Measurements from ENCODE around the gene CD52.

CD52 gene

DNA sequence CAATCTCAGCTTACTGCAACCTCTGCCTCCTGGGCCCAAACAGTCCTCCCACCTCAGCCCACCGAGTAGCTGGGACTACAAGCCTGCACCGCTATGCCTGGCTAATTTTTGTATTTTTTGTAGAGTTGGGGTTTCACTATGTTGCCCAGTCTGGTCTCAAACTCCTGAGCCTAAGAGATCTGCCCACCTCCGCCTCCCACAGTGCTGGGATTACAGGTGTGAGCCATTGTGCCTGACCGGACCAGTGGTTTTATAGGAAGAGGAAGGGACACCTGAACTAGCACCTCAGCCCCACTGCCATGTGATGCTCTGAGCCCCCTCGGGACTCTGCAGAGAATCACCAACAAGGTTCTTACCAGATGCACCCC, 32.1 kb downstream of the CD52 start:
- Mint-ChIP-seq H3K27me3 (no peaks in the 10 kb centered on the region), H3K36me3 (ENCODE audit: low read depth) (no peaks in the 10 kb centered on the region), H3K4me3 (no peak overlapping the region), H3K27ac (no peak overlapping the region), H3K9me3 (no peaks in the 10 kb centered on the region), H3K4me1 (ENCODE audit: low read depth) (no peaks in the 10 kb centered on the region)

DNA sequence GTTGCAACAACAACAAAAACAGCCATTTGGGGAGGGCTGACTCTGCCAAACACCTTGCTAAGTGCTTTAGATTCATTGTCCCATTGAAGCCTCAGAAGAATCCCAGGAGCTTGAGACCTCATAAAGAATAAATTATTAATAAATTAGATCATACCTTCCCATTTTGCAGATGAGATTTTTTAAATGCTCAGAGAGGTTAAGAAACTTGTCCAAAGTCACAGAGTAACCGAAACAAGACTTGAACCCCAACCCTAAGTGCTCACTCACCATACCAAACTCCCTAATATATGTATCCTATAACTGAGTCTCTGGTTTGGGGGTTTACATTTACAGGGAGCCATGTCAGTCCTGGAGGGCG, 32.6 kb downstream of the CD52 start:
- Mint-ChIP-seq H3K27me3 (no peaks in the 10 kb centered on the region), H3K4me3 (no peak overlapping the region), H3K4me1 (ENCODE audit: low read depth) (no peaks in the 10 kb centered on the region), H3K27ac (no peak overlapping the region), H3K36me3 (ENCODE audit: low read depth) (no peaks in the 10 kb centered on the region), H3K9me3 (no peaks in the 10 kb centered on the region)

DNA sequence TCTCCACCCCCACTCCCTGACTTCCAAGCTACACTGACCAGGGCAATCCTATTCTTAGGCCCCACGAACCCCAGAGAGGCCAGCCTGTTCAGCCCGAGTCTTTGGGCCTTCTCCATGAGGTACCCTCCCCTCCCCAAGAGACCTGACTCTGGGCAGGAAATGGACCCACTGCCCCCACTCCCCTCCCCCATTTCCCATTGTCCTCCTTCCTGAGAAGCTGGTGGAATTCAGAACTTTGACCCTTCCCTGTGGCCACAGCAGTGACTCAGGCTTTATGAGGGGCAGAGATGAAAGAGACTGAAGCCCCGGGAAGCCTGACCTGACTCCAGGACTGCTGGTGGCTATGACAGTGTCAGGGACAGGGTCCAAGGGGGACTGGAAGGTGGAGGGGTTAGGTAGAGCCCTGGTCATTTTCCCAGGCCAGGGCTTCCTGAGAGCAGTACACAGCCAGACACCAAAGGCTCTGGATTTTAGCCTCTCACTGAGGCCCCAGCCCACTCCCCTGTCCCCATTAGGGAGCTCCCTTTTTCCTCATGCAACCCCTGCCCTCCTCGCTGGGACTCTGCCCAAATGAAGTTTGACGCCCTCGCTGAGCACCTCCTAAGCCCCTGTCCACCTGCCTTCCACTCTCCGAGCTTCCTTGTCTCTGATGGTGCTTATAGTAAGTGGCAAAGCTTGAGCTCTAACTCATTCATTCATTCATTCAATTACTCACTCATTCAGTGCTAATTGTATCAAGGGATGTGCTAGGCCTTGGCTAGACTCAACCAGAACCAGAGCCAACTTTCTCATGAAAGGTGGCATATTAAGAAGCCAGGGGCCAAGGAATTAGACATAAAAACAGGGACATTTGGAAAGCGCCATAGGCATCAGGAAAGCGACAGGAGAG, 33.2 kb downstream of the CD52 start:
- no peaks in the 10 kb centered on the region for H3K9me3 Mint-ChIP-seq
- peak overlapping the region; percentile 58 for H3K27ac Mint-ChIP-seq
- no peaks in the 10 kb centered on the region for H3K27me3 Mint-ChIP-seq
- H3K36me3 Mint-ChIP-seq (ENCODE audit: low read depth), result no peaks in the 10 kb centered on the region
- no peak overlapping the region for H3K4me3 Mint-ChIP-seq
- peaks cover 3% of the 10 kb centered on the region for H3K4me1 Mint-ChIP-seq (ENCODE audit: low read depth)

DNA sequence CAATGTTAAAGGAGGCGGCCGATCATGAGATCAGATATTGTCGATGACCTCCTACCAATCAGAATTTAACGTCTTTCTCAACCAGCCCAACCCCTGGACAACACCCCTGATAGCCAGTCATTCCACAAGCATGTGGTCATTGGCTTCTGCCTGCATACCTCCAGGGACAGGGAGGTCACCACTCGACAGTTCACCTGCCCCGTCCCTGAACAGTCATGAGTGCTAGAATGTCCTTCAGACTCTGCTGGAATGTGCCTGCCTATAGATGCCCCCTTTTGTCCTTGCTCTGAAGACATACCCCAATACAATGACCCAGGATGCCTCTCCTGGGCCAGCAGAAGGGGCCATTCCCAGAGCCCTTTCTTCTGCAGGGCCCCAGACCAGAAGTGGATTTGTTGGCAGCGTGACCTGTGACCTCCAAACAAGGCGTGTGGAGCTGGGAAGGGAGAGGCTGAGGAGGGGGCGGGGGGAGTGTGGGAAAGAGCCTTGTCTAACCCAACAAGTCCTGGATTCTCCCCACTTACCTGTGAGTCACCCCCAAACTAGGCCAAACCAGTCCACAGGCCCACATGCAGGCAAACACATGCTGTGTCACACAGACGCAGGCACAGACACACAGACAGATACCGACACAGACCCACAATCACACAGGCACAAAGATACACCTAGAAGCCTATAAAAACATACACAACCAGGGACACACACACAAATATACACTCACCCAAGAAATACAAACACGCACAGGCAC, 34.0 kb downstream of the CD52 start:
- H3K36me3 Mint-ChIP-seq (ENCODE audit: low read depth), result no peaks in the 10 kb centered on the region
- H3K27me3 Mint-ChIP-seq, result no peaks in the 10 kb centered on the region
- H3K27ac Mint-ChIP-seq, result no peak overlapping the region
- peaks cover 3% of the 10 kb centered on the region for H3K4me1 Mint-ChIP-seq (ENCODE audit: low read depth)
- no peak overlapping the region for H3K4me3 Mint-ChIP-seq
- H3K9me3 Mint-ChIP-seq, result no peaks in the 10 kb centered on the region

DNA sequence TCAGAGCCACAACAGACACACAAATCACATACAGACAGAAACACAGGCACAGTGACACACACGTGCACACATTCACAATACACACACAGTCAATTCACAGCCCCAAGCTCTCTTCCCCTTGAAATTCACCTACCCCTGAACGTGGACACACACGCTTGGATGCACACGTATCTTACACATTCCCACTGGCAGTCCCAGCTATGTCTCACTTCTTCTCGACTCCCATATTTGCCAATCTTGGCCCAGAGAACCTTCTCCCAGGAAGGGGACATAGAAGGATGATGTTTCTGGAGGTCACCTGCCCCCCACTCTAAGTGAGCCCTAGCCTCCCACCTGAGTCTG, 34.6 kb downstream of the CD52 start:
- no peaks in the 10 kb centered on the region for H3K27me3 Mint-ChIP-seq

DNA sequence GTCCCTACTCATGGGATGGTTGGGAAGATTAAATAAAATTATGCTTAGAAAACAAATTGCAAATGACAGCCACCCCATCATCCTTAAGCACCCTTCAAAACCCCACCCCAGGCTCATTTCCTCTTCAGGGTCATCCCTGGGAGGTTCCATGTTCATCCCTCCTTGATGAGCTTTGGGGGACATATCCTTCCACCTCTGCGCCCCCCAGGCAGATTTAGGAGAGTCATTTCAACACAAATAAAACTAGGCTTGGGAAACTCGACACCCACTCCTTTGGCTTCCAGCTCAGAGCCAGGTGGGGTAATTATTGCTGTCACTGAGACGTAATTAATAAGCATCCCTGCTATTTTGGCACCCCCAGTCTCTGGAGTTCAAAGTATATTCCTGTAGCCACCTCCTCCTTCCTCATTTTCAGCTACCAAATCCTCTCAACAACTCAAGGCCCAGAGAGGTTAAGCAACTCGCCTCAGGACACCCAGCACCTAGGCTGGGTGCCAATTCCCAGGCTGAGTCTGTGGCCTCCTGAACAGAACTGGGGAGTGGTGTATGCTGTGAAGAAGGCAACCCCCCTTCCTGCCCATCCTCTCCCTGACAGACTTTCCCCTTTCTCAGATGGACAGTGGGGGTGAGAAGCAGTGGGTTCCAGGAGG, 35.6 kb downstream of the CD52 start:
- no peaks in the 10 kb centered on the region for H3K36me3 Mint-ChIP-seq (ENCODE audit: low read depth)
- no peak overlapping the region for H3K27ac Mint-ChIP-seq
- H3K4me1 Mint-ChIP-seq (ENCODE audit: low read depth), result peaks cover 3% of the 10 kb centered on the region
- no peaks in the 10 kb centered on the region for H3K9me3 Mint-ChIP-seq
- no peak overlapping the region for H3K4me3 Mint-ChIP-seq
- no peaks in the 10 kb centered on the region for H3K27me3 Mint-ChIP-seq

More for the DNA sequence above, 34.6 kb downstream of the CD52 start:
- no peak overlapping the region for H3K27ac Mint-ChIP-seq
- H3K9me3 Mint-ChIP-seq, result no peaks in the 10 kb centered on the region
- no peak overlapping the region for H3K4me3 Mint-ChIP-seq
- H3K4me1 Mint-ChIP-seq (ENCODE audit: low read depth), result peaks cover 3% of the 10 kb centered on the region
- no peaks in the 10 kb centered on the region for H3K36me3 Mint-ChIP-seq (ENCODE audit: low read depth)

DNA sequence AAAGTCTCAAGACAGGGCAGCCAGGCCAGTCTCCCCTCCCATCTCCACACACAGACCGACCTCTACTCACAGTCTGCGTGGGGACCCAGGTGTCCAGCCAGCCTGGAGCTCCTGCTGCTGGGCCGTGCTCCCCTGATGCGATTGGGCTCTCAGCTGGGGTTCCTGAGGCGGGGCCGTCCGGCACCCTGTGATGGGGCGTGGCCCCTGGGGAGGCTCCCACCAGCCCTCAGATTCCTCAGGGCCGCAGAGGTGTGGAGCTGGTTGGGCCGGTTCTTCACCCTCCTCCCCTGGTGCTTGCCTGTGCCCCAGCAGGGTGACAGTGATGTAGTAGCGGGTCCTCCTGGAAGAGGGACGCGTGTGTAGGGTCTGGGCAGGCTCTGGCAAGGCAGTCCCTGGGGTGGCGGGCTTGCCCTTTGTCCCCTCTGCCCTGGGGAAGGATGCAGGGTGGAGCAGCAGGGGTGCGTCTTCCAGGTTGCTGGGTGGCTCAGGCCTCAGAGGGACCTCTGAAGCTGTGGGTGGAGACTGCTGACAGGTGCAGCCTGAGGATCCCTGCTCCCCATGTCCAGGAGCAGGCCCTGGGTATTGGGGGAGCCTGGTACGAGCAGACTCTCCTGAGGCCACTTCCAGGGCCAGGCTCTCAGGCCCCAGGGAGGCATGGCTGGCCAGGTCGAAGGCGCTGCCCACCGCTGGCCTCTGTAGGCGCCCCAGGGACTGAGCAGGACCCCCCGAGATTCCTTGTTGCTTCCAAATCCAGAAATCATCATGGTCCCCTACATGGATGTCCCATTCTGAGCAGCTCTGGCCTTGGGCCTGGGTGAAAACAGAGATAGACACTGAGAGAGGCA, 36.4 kb downstream of the CD52 start, which contains the start of gene CRYBG2:
Gene CRYBG2, minus strand, starts transcription at position 155 of the 845 bp plus-strand sequence. CDS start 7,473 bp downstream, outside the sequence.
- H3K27me3 Mint-ChIP-seq, result peaks cover 5% of the 10 kb centered on the region
- H3K4me1 Mint-ChIP-seq (ENCODE audit: low read depth), result peaks cover 11% of the 10 kb centered on the region
- no peak within 1 kb of the TSS for H3K4me3 Mint-ChIP-seq
- no peaks in the 10 kb centered on the region for H3K9me3 Mint-ChIP-seq
- H3K36me3 Mint-ChIP-seq (ENCODE audit: low read depth), result no peaks in the 10 kb centered on the region
- no peak within 1 kb of the TSS for H3K27ac Mint-ChIP-seq

DNA sequence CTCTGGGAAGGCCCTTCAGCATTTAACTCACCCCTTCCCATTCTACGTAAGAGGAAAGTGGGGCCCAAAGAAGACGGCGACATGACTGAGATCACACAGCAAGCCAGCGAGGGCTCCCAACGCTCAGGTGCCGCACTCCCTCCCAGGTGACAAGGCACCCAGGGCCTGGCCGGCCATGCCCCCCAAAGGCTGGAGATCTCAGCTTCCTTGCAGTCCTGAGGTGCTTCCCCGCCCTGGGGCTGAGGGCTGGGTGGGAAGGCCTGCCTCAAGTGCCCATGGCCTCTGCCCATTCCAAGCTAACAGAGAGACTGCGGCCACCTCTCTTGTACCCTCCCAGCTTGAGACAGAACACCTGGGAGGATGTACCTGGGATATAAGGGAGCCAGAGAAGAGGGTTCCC, 37.2 kb downstream of the CD52 start:
- no peaks in the 10 kb centered on the region for H3K36me3 Mint-ChIP-seq (ENCODE audit: low read depth)
- no peak overlapping the region for H3K4me3 Mint-ChIP-seq
- peaks cover 8% of the 10 kb centered on the region for H3K27me3 Mint-ChIP-seq
- no peaks in the 10 kb centered on the region for H3K9me3 Mint-ChIP-seq
- H3K4me1 Mint-ChIP-seq (ENCODE audit: low read depth), result peaks cover 19% of the 10 kb centered on the region
- no peak overlapping the region for H3K27ac Mint-ChIP-seq

DNA sequence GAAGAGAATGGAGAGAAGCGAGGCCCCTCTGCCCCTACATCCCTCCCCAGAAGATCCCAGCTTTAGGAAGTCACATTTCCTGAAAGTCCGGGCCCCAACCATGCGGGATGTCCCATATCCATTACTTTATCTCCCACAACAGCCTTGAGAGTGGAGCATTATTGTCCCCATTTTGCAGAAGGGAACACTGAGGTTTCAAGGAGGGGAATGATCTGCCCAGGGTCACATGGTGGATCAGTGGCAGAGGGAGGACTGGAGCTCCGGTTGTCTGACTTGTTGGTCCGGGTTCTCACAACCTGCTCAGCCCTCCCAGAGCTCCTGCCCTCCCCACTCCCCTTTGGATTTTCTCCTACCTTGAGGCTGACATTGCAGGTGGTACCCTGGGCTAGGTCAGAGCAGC, 38.3 kb downstream of the CD52 start:
- H3K27ac Mint-ChIP-seq, result peak overlapping the region; percentile 17
- peaks cover 14% of the 10 kb centered on the region for H3K27me3 Mint-ChIP-seq
- no peaks in the 10 kb centered on the region for H3K9me3 Mint-ChIP-seq
- H3K36me3 Mint-ChIP-seq (ENCODE audit: low read depth), result no peaks in the 10 kb centered on the region
- H3K4me1 Mint-ChIP-seq (ENCODE audit: low read depth), result peaks cover 26% of the 10 kb centered on the region
- H3K4me3 Mint-ChIP-seq, result no peak overlapping the region

DNA sequence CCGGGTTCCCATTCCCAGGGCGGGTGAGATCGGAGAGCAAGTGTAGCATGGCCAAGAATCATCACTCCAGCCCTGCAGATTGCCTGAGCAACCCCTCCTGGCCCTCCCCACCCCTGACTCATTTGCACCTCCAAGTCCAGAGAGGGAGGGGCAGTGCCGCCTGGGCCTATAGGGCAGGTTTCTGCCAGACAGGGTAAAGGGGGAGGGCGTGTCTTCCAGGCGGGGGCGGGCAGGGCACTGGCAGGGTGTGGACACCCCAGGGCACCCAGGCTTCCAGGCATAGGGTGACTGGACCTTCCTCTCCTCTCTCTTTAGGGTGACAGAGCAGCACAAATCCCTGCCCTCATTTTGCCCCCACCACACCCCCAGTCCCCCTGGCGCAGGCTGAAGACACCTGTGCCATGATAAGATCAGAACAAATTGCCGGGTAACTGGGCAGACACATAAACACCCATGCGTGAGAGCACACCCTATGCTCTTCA, 39.4 kb downstream of the CD52 start:
- no peaks in the 10 kb centered on the region for H3K9me3 Mint-ChIP-seq
- H3K4me1 Mint-ChIP-seq (ENCODE audit: low read depth), result peaks cover 27% of the 10 kb centered on the region
- H3K27ac Mint-ChIP-seq, result no peak overlapping the region
- H3K4me3 Mint-ChIP-seq, result no peak overlapping the region
- no peaks in the 10 kb centered on the region for H3K36me3 Mint-ChIP-seq (ENCODE audit: low read depth)
- H3K27me3 Mint-ChIP-seq, result peaks cover 15% of the 10 kb centered on the region

DNA sequence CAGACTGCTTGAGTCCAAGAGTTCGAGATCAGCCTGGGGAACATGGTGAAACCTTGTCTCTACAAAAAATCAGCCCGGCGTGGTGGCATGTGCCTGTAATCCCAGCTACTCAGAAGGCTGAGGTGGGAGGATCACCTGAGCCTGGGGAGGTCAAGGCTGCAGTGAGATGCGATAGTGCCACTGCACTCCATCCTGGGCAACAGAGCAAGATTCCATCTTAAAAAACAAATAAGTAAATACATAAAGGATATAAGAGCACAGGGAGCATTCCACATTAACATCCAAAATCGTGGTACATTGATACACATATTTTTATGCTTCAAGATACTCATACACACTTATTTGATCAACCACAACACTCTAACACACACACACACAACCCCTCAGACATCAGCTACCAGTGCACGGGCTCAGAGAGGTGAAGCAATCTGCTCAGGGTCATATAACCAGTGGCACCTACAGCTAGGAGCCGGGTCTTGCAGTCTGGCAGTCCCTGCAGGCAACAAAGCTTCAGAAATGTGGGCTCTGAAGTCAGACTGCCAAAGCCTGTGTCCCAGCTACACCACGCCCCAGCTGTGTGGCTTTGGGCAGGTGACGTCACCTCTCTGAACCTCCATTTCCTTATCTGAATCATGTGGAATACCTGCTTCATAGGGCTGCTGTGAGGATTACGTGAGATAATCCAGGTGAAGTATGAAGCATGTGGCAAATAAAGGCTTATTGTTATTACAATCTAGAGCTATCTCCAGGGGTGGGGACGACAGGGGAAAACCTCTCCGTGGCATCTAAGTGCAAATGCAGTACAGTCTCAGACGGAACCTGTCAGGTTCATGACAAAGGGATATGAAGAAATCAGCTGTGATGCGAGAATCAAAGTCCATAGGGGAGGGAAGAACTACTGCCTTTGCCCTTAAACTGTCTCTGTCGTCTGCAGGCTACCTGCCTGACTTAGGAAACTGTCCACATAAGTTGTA, 40.9 kb downstream of the CD52 start:
- H3K9me3 Mint-ChIP-seq, result no peaks in the 10 kb centered on the region
- H3K4me3 Mint-ChIP-seq, result peak overlapping the region; percentile 67
- peaks cover 15% of the 10 kb centered on the region for H3K27me3 Mint-ChIP-seq
- peak overlapping the region; percentile 5 for H3K27ac Mint-ChIP-seq
- H3K36me3 Mint-ChIP-seq (ENCODE audit: low read depth), result no peaks in the 10 kb centered on the region
- peaks cover 37% of the 10 kb centered on the region for H3K4me1 Mint-ChIP-seq (ENCODE audit: low read depth)

DNA sequence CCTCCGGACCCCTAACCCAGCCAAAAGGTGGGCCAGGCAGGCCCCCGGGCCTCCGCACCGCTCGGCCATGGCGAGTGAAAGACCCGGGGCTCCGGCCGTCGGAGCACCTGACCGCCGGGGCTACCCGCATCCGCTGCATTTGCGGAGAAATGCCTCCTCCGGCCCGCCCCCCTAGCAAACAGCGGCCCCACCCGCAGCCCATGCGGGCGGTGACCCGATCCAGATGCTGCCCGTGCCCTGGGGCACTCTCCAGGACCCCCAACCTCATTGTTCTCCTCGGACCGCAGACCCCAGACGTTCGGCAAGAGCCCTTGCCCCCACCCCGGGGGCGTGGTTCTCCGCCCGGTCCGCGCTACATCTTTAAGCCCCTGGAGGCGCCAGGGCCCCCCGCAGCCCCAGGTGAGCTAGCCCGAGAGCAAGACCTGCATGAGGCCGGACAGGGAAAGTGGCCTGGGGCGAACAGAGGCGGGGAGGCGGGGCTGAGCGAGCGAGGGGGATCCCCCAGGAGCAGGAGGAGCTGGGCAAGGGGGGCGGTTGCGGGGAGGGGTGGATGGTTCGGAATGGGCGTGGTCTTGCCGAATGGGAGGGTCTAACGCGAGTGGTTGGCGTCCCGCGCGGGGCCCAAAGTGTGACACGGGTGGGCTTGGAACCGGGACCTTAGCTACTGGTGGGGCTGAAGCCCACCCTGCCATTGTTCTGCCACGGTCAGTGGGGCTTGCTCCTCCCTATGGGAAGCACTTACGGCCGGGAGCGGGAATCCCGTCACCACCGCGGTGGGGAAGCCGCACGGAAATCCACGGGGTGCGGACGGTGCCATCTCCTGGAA, 42.4 kb downstream of the CD52 start:
- H3K27ac Mint-ChIP-seq, result no peak overlapping the region
- peaks cover 49% of the 10 kb centered on the region for H3K4me1 Mint-ChIP-seq (ENCODE audit: low read depth)
- no peaks in the 10 kb centered on the region for H3K9me3 Mint-ChIP-seq
- H3K4me3 Mint-ChIP-seq, result peak overlapping the region; percentile 67
- H3K27me3 Mint-ChIP-seq, result peaks cover 15% of the 10 kb centered on the region
- H3K36me3 Mint-ChIP-seq (ENCODE audit: low read depth), result no peaks in the 10 kb centered on the region
